ENCODE results near the gene B4GALNT1. TPM values are rescaled to one million over a fixed set of nuclear protein-coding genes. Genes with fewer than 3 reads are reported as not detected.

Gene B4GALNT1
- total and polyA plus RNA-seq, 2 of the 13 experiments (the other 11 are each of a cell fraction or from before 2014, with no cell fraction given) = 4.5 to 5.4 TPM

DNA sequence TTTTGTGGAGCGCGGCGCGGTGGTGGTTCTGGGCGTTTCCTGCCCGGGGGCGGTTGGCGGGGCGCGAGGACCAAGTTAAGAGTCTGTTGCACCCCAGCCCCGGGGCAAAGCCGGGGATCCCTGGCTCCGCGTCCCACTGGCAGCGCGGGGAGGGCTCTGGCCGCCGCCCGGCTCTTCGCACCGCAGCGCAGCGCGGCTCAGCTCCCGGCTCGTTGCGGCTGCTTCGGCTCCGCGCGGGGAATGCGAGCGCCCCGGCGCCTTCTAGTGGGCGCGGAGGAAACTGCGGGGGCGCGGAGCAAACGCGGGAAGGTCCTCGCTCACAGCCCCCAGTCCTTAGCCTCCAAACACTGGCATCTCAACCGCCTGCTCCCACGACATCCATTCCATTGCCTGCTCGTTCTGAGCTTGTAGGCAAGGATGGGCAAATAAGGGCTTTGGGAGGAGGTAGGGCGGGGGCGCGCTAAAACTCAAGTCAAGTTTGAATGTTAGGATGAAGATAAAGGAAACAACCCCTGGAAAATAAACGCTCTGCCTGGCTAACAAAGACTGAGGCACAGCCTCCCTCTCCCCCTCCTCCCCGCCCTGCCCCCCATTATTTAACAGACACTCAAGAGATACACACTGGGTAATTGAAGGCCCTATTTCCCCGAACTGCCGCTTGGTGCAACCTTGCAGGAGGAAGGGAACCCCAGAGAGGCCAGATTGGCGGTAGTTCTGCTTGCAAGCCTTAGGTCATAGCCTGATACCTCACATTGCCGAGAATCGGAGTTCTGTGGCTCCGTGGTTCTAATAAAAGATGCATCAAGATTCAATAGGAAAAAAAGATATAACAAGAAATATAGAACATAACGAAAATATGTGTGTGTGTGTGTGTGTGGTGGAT lies at the start of gene B4GALNT1 (continued):
- TF ChIP-seq, protein P1, sequence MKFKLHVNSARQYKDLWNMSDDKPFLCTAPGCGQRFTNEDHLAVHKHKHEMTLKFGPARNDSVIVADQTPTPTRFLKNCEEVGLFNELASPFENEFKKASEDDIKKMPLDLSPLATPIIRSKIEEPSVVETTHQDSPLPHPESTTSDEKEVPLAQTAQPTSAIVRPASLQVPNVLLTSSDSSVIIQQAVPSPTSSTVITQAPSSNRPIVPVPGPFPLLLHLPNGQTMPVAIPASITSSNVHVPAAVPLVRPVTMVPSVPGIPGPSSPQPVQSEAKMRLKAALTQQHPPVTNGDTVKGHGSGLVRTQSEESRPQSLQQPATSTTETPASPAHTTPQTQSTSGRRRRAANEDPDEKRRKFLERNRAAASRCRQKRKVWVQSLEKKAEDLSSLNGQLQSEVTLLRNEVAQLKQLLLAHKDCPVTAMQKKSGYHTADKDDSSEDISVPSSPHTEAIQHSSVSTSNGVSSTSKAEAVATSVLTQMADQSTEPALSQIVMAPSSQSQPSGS (CRISPR knock-in tag; IDR thresholded peaks at IDR 0.05) = no peak
- no peak for TF ChIP-seq ZNF781 (CRISPR knock-in tag; IDR thresholded peaks at IDR 0.05; ENCODE audit: borderline replicate concordance, not compliant biosample characterization)
- no peak for TF ChIP-seq RELA (CRISPR knock-in tag; IDR thresholded peaks at IDR 0.05)
- TF ChIP-seq KDM3A (CRISPR knock-in tag; IDR thresholded peaks at IDR 0.05; ENCODE audit: low read depth) = 0 out of 2 replicates have a peak, but pooled peaks have one; percentile 53
- TF ChIP-seq EEA1 (CRISPR knock-in tag; IDR thresholded peaks at IDR 0.05; ENCODE audit: borderline replicate concordance) = no peak; the same call in 1 of the 2 replicates
- TF ChIP-seq AGO1 (IDR thresholded peaks at IDR 0.05; ENCODE audit: low read depth, low read length, poor library complexity, severe bottlenecking) = no peak
- TF ChIP-seq KLF6 (CRISPR knock-in tag; IDR thresholded peaks at IDR 0.05) = peak; percentile 36; the same call in 1 of the 2 replicates
- TF ChIP-seq HES4 (CRISPR knock-in tag; IDR thresholded peaks at IDR 0.05; ENCODE audit: borderline replicate concordance) = 0 out of 2 replicates have a peak, but pooled peaks have one; percentile 74
- no peak for TF ChIP-seq CEBPG (CRISPR knock-in tag; IDR thresholded peaks at IDR 0.05)
- TF ChIP-seq, protein P2, sequence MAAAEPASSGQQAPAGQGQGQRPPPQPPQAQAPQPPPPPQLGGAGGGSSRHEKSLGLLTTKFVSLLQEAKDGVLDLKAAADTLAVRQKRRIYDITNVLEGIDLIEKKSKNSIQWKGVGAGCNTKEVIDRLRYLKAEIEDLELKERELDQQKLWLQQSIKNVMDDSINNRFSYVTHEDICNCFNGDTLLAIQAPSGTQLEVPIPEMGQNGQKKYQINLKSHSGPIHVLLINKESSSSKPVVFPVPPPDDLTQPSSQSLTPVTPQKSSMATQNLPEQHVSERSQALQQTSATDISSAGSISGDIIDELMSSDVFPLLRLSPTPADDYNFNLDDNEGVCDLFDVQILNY (CRISPR knock-in tag; conservative IDR thresholded peaks at IDR 0.05) = 0 out of 2 replicates have a peak, but pooled peaks have one; percentile 39
- TF ChIP-seq CEBPB (IDR thresholded peaks at IDR 0.05; ENCODE audit: borderline replicate concordance, low read depth, low read length) = no peak
- TF ChIP-seq, protein P3, sequence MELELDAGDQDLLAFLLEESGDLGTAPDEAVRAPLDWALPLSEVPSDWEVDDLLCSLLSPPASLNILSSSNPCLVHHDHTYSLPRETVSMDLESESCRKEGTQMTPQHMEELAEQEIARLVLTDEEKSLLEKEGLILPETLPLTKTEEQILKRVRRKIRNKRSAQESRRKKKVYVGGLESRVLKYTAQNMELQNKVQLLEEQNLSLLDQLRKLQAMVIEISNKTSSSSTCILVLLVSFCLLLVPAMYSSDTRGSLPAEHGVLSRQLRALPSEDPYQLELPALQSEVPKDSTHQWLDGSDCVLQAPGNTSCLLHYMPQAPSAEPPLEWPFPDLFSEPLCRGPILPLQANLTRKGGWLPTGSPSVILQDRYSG (CRISPR knock-in tag; IDR thresholded peaks at IDR 0.05) = no peak
- 0 out of 2 replicates have a peak, but pooled peaks have one; percentile 39 for TF ChIP-seq ARNTL (CRISPR knock-in tag; IDR thresholded peaks at IDR 0.05)
- 0 out of 2 replicates have a peak, but pooled peaks have one; percentile 28 for TF ChIP-seq NFYC (CRISPR knock-in tag; IDR thresholded peaks at IDR 0.05)
- TF ChIP-seq, protein P4, sequence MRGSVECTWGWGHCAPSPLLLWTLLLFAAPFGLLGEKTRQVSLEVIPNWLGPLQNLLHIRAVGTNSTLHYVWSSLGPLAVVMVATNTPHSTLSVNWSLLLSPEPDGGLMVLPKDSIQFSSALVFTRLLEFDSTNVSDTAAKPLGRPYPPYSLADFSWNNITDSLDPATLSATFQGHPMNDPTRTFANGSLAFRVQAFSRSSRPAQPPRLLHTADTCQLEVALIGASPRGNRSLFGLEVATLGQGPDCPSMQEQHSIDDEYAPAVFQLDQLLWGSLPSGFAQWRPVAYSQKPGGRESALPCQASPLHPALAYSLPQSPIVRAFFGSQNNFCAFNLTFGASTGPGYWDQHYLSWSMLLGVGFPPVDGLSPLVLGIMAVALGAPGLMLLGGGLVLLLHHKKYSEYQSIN (CRISPR knock-in tag; IDR thresholded peaks at IDR 0.05; ENCODE audit: borderline replicate concordance) = no peak
- no peak for TF ChIP-seq ZNF766 (CRISPR knock-in tag; IDR thresholded peaks at IDR 0.05; ENCODE audit: borderline replicate concordance)
- 0 out of 2 replicates have a peak, but pooled peaks have one; percentile 75 for TF ChIP-seq ZNF543 (CRISPR knock-in tag; IDR thresholded peaks at IDR 0.05)
- TF ChIP-seq PRPF4 (IDR thresholded peaks at IDR 0.05; ENCODE audit: low read depth, low read length, poor library complexity, severe bottlenecking) = no peak
- TF ChIP-seq, protein P5, sequence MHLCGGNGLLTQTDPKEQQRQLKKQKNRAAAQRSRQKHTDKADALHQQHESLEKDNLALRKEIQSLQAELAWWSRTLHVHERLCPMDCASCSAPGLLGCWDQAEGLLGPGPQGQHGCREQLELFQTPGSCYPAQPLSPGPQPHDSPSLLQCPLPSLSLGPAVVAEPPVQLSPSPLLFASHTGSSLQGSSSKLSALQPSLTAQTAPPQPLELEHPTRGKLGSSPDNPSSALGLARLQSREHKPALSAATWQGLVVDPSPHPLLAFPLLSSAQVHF (CRISPR knock-in tag; IDR thresholded peaks at IDR 0.05) = 0 out of 2 replicates have a peak, but pooled peaks have one; percentile 29
- TF ChIP-seq SMC3 (IDR thresholded peaks at IDR 0.05; ENCODE audit: low read length) = peak; percentile 33; the same call in 1 of the 2 replicates
- TF ChIP-seq, protein P6, sequence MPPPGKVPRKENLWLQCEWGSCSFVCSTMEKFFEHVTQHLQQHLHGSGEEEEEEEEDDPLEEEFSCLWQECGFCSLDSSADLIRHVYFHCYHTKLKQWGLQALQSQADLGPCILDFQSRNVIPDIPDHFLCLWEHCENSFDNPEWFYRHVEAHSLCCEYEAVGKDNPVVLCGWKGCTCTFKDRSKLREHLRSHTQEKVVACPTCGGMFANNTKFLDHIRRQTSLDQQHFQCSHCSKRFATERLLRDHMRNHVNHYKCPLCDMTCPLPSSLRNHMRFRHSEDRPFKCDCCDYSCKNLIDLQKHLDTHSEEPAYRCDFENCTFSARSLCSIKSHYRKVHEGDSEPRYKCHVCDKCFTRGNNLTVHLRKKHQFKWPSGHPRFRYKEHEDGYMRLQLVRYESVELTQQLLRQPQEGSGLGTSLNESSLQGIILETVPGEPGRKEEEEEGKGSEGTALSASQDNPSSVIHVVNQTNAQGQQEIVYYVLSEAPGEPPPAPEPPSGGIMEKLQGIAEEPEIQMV (CRISPR knock-in tag; IDR thresholded peaks at IDR 0.05; ENCODE audit: low read depth) = peak; percentile 52; the same call in 1 of the 2 replicates
- no peak for TF ChIP-seq DNMT1 (CRISPR knock-in tag; IDR thresholded peaks at IDR 0.05)
